Cardiac fibroblast (primary cell): ENCODE measurements around the gene CHID1.

Source experiments
- DNase-seq, 2 donors: peaks; one replicate each; pipeline versions ENCODE4 v3.0.0 to v3.0.0-alpha.2; 2010; ENCODE audit warnings: low read depth in 2 of 2
- H3K4me3 ChIP-seq, 2 donors: replicated peaks in 1 of 2; 1 replicate in 1 of 2; 2 replicates in 1 of 2; pipeline ENCODE4 v1.5.1; 2011; ENCODE audit warnings: low read depth in 2 of 2, low read length in 2 of 2, mild to moderate bottlenecking in 2 of 2, moderate library complexity in 1 of 2
- CTCF ChIP-seq: IDR thresholded peaks from one replicate; pipeline ENCODE4 v1.5.1; 2011; ENCODE audit warnings: low read depth, mild to moderate bottlenecking, low read length, inconsistent platforms

The CHID1 gene

DNA sequence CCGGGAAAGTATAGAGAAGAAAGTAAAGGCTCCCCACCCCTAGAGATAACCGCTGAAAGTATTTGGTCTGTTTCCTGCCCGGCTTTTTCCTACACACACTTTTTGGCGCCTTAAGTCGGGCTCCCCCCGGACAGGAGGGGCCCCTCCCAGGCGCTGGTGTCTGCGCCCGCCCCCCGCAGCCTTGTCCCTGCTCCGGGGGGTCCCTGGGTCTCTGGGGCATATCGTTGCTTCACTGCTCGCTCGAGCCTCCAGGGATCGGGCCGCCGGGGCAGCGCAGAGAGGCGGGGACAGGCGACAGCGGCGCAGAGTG is 83.8 kb downstream of the CHID1 start:
- no peak for TF ChIP-seq CTCF
- peak overlapping the region in 1 of 2 donors; percentile 22 for H3K4me3 ChIP-seq
- no peak for DNase-seq

DNA sequence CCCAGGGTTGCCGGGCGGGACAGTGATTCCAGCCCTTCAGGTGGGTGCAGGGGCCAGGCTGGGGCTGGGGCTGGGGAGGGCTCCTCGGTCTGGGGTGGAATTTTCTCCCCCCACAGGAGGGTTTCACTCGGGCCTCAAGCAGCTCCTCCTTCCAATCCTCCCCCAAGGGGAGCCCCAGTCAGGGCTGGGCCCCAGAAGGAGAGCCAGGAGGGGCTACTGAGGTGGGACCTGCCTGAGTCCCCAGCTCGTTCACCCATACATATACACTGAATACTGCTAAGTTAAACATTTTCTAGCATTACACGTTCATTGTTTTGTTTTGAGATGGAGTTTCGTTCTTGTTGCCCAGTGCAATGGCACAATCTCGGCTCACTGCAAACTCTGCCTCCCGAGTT is 84.4 kb downstream of the CHID1 start:
- no peak for TF ChIP-seq CTCF
- DNase-seq: no peak
- H3K4me3 ChIP-seq: no peak overlapping the region

- no peak for DNase-seq
- no peak for TF ChIP-seq CTCF
- H3K4me3 ChIP-seq: no peak overlapping the region
Measured at GRCh38 chr11:825366-826226, 85.0 kb downstream of the CHID1 start.

GRCh38 chr11:824942-825341 is 85.7 kb downstream of the CHID1 start:
- DNase-seq: no peak
- no peak overlapping the region for H3K4me3 ChIP-seq
- TF ChIP-seq CTCF: no peak

DNA sequence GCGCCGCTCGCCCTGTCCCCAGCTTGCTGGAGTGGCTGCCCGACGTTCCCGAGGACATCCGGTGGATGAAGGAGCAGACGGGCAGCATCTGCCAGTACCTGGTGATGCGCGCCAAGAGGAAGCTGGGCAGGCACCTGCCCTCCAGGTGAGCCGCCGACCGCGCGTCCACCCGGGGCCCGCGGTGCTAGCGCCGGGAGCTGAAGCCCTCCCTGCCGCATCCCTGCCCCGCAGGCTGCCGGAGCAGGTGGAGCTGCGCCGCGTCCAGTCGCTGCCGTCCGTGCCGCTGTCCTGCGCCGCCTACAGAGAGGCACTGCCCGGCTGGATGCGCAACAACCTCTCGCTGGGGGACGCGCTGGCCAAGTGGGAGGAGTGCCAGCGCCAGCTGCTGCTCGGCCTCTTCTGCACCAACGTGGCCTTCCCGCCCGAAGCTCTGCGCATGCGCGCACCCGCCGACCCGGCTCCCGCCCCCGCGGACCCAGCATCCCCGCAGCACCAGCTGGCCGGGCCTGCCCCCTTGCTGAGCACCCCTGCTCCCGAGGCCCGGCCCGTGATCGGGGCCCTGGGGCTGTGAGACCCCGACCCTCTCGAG is 86.2 kb downstream of the CHID1 start:
- H3K4me3 ChIP-seq: no peak overlapping the region
- no peak for DNase-seq
- no peak for TF ChIP-seq CTCF

DNA sequence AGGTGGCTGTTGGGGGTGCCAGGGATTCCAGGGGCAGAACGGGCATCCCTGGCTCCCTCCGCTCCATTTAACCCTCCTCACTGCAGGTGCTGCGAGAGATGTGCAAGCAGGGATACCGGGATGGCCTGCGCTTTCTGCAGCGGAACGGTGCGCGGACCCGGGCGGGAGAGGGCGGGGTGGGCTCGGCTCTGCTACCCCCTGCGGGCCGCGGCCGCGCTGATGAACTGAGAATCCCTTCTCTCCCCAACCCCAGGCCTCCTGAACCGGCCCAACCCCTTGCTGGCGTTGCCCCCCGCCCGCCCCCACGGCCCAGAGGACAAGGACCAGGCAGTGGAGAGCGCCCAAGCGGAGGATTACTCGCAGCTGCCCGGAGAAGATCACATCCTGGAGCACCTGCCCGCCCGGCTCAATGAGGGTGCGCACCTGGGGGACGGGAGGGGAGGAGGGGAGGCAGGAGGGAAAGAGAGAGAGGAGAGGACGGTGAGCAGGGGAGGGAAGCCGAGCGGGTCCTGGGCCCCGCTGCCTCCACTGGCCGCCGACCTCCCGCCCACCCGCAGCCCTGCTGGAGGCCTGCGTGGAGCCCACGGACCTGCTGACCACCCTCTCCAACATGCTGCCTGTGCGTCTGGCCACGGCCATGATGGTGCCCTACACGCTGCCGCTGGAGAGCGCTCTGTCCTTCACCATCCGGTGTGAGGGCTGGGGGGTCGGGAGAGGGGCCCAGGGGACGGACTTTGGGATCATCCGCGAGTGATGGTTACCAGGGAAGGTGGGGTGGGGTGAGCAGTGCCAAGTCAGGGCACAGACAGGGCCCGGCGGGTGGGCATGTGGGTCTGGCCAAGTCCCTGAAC is 86.9 kb downstream of the CHID1 start:
- no peak for DNase-seq
- no peak for TF ChIP-seq CTCF
- no peak overlapping the region for H3K4me3 ChIP-seq
